H9 (cell line): Measurements from ENCODE around the gene CALCR. TPM values are rescaled to one million over a fixed set of nuclear protein-coding genes. Genes with fewer than 3 reads are reported as not detected.

Source experiments
- DNase-seq: peaks from one replicate; pipeline ENCODE4 v3.0.0-alpha.2; 2017
- H2AFZ ChIP-seq: one replicate; pipeline ENCODE4 v1.6.1; 2013; ENCODE audit warnings: mild to moderate bottlenecking, low read length, control low read depth, moderate library complexity
- H2AK5ac ChIP-seq: 2 replicates; pipeline ENCODE4 v1.6.1; 2013; ENCODE audit warnings: low read length, control low read depth, mixed read lengths; ENCODE audit not compliant: insufficient read length
- H2BK120ac ChIP-seq: one replicate; pipeline ENCODE4 v1.6.1; 2013; ENCODE audit warnings: low read depth, mild to moderate bottlenecking, low read length, control low read depth, inconsistent platforms; ENCODE audit not compliant: poor library complexity, severe bottlenecking
- H2BK12ac ChIP-seq: 2 replicates; pipeline ENCODE4 v1.6.1; 2013; ENCODE audit warnings: low read length, control low read depth, mixed read lengths, low read depth; ENCODE audit not compliant: insufficient read length
- H2BK15ac ChIP-seq: 2 replicates; pipeline ENCODE4 v1.6.1; 2013; ENCODE audit warnings: low read depth, low read length, control low read depth
- H2BK20ac ChIP-seq: one replicate; pipeline ENCODE4 v1.6.1; 2013; ENCODE audit warnings: low read depth, mild to moderate bottlenecking, low read length, control low read depth, inconsistent platforms; ENCODE audit not compliant: poor library complexity, severe bottlenecking
- H2BK5ac ChIP-seq: 2 replicates; pipeline ENCODE4 v1.6.1; 2013; ENCODE audit warnings: low read length, control low read depth, mixed read lengths; ENCODE audit not compliant: insufficient read length
- H3K14ac ChIP-seq: 2 replicates; pipeline ENCODE4 v1.6.1; 2013; ENCODE audit warnings: low read length, control low read depth; ENCODE audit not compliant: insufficient read depth
- H3K18ac ChIP-seq: 2 replicates; pipeline ENCODE4 v1.6.1; 2013; ENCODE audit warnings: low read depth, mild to moderate bottlenecking, mixed read lengths, low read length, control low read depth; ENCODE audit not compliant: insufficient read length
- H3K23ac ChIP-seq: 2 replicates; pipeline ENCODE4 v1.6.1; 2013; ENCODE audit warnings: low read length, control low read depth, mixed read lengths, low read depth; ENCODE audit not compliant: insufficient read length
- H3K23me2 ChIP-seq: 2 replicates; pipeline ENCODE4 v1.6.1; 2013; ENCODE audit warnings: low read depth, mild to moderate bottlenecking, mixed read lengths, low read length, control low read depth; ENCODE audit not compliant: insufficient read length, poor library complexity, severe bottlenecking
- H3K27ac ChIP-seq: 2 replicates; pipeline ENCODE4 v1.5.1; 2013; ENCODE audit warnings: low read length, control low read depth, mixed read lengths, low read depth; ENCODE audit not compliant: insufficient read length
- H3K27me3 ChIP-seq: 2 replicates; pipeline ENCODE4 v1.6.1; 2013; ENCODE audit warnings: low read length, control low read depth, inconsistent platforms; ENCODE audit not compliant: insufficient read depth
- H3K4ac ChIP-seq: 2 replicates; pipeline ENCODE4 v1.6.1; 2013; ENCODE audit warnings: low read depth, mild to moderate bottlenecking, control low read depth, inconsistent platforms, low read length, moderate library complexity
- H3K4me1 ChIP-seq: 2 replicates; pipeline ENCODE4 v1.6.1; 2013; ENCODE audit warnings: low read length, control low read depth, inconsistent platforms; ENCODE audit not compliant: insufficient read depth
- H3K4me2 ChIP-seq: 2 replicates; pipeline ENCODE4 v1.6.1; 2013; ENCODE audit warnings: low read length, control low read depth, mixed read lengths; ENCODE audit not compliant: insufficient read length, insufficient read depth
- H3K56ac ChIP-seq: 2 replicates; pipeline ENCODE4 v1.6.1; 2013; ENCODE audit warnings: low read depth, mild to moderate bottlenecking, mixed read lengths, low read length, control low read depth; ENCODE audit not compliant: insufficient read length
- H3K79me1 ChIP-seq: 2 replicates; pipeline ENCODE4 v1.6.1; 2013; ENCODE audit warnings: low read depth, mild to moderate bottlenecking, moderate library complexity, low read length, control low read depth, inconsistent platforms; ENCODE audit not compliant: insufficient read depth, poor library complexity, severe bottlenecking
- H3K79me2 ChIP-seq: 2 replicates; pipeline ENCODE4 v1.6.1; 2013; ENCODE audit warnings: low read length, control low read depth, inconsistent platforms; ENCODE audit not compliant: insufficient read depth
- H3K9ac ChIP-seq: 2 replicates; pipeline ENCODE4 v1.6.1; 2013; ENCODE audit warnings: low read length, control low read depth, mixed read lengths; ENCODE audit not compliant: insufficient read length; ENCODE audit errors: extremely low read depth
- H3K9me3 ChIP-seq: one replicate; pipeline ENCODE4 v1.6.1; 2013; ENCODE audit warnings: low read depth, low read length, inconsistent platforms; ENCODE audit not compliant: control insufficient read depth
- H3T11ph ChIP-seq: one replicate; pipeline ENCODE4 v1.6.1; 2013; ENCODE audit warnings: mild to moderate bottlenecking, low read length, control low read depth, inconsistent platforms
- H4K20me1 ChIP-seq: one replicate; pipeline ENCODE4 v1.6.1; 2013; ENCODE audit not compliant: control insufficient read depth, insufficient read length, insufficient read depth
- H4K5ac ChIP-seq: 2 replicates; pipeline ENCODE4 v1.6.1; 2013; ENCODE audit warnings: low read depth, mild to moderate bottlenecking, mixed read lengths, low read length, control low read depth; ENCODE audit not compliant: insufficient read length
- H4K8ac ChIP-seq: replicated peaks from 2 replicates; pipeline ENCODE4 v1.6.1; 2013; ENCODE audit warnings: low read length, control low read depth, mixed read lengths, low read depth; ENCODE audit not compliant: insufficient read length
- H4K91ac ChIP-seq: 2 replicates; pipeline ENCODE4 v1.6.1; 2013; ENCODE audit warnings: low read depth, mild to moderate bottlenecking, moderate library complexity, mixed read lengths, low read length, control low read depth; ENCODE audit not compliant: insufficient read length
- H3K27ac Mint-ChIP-seq, 3 experiments: 2 replicates in 2 of 3; 3 replicates in 1 of 3; pipeline ENCODE4 v1.8.0; 2020 to 2021; ENCODE audit warnings: mixed read lengths in 3 of 3, mild to moderate bottlenecking in 1 of 3, moderate library complexity in 1 of 3
- H3K27me3 Mint-ChIP-seq: 2 replicates; pipeline ENCODE4 v1.8.0; 2021; ENCODE audit warnings: low read depth, mild to moderate bottlenecking, moderate library complexity, mixed read lengths
- H3K36me3 Mint-ChIP-seq, 3 experiments: 2 replicates in 2 of 3; 3 replicates in 1 of 3; pipeline ENCODE4 v1.8.0; 2020 to 2021; ENCODE audit warnings: low read depth in 3 of 3, mixed read lengths in 3 of 3; ENCODE audit not compliant: insufficient read depth in 1 of 3
- H3K4me1 Mint-ChIP-seq, 2 experiments: 2 replicates each; pipeline ENCODE4 v1.8.0; 2020; ENCODE audit warnings: mixed read lengths in 2 of 2
- H3K4me3 Mint-ChIP-seq, 2 experiments: 2 replicates in 1 of 2; 3 replicates in 1 of 2; pipeline ENCODE4 v1.8.0; 2020 to 2021; ENCODE audit warnings: mild to moderate bottlenecking in 2 of 2, mixed read lengths in 2 of 2, moderate library complexity in 1 of 2
- H3K9me3 Mint-ChIP-seq, 2 experiments: 2 replicates in 1 of 2; 3 replicates in 1 of 2; pipeline ENCODE4 v1.8.0; 2020; ENCODE audit warnings: mild to moderate bottlenecking in 2 of 2, mixed read lengths in 2 of 2, moderate library complexity in 1 of 2
- CTCF ChIP-seq: fragments of 200-600 bp; sonication (generic); conservative IDR thresholded peaks from 3 replicates; pipeline ENCODE4 v1.8.0; 2021; ENCODE audit warnings: antibody characterized with exemption, mild to moderate bottlenecking
- WGBS: extraction: QIAGEN DNeasy Blood & Tissue Kit; methylation state at CpG from one replicate; pipeline ENCODE4 v1.1.7; 2013; ENCODE audit warnings: missing lambda C conversion rate, low lambda C conversion rate, mixed read lengths; ENCODE audit not compliant: insufficient read length; ENCODE audit errors: extremely low coverage; 5-methylcytosine and 5-hydroxymethylcytosine counted together
- total RNA-seq: library from RNA; stranded (reverse); gene quantifications from 2 replicates; pipeline ENCODE4 v1.2.1, GENCODE V29; 2021

Gene CALCR
- total RNA-seq, 1 experiment from 2014 or later: 0.52 TPM

DNA sequence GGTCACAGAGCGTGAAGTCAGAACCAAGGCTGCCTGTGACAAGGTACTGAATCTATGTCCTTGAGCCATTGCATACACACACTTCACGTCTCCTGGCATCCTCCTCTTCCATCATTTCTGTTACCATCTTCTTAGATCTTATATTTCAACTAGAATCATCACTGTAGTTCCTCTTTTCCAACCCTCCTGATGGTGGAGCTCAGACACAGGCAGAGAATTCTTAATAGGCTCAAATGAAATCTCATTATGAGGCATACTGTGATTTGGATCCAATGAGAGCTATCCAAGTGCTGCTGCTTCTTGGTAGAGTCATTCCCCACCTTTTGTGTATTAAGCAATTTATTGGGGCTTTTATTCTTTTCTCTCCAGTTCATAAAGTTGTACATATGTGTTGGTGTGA, 113.2 kb downstream of the CALCR start:
- H3K79me1 ChIP-seq: no peaks in the 10 kb centered on the region
- no CpG with 5 or more reads among the region's 2 CpGs for WGBS
- H3K79me2 ChIP-seq: no peaks in the 10 kb centered on the region
- H2BK120ac ChIP-seq: no peak overlapping the region
- no peak overlapping the region for H3K27ac ChIP-seq
- H3K9me3 ChIP-seq: no peaks in the 10 kb centered on the region
- no peak overlapping the region for H4K5ac ChIP-seq
- H3K23me2 ChIP-seq: no peaks in the 10 kb centered on the region
- Mint-ChIP-seq H3K4me1 (peaks cover 5 to 7% of the 10 kb centered on the region in 2 experiments; a peak in 3 of 4 replicates), H3K27ac (no peak overlapping the region), H3K9me3 (no peaks in the 10 kb centered on the region), H3K4me3 (no peak overlapping the region), H3K27me3 (no peaks in the 10 kb centered on the region), H3K36me3 (no peaks in the 10 kb centered on the region)
- no peak overlapping the region for H2AK5ac ChIP-seq
- no peak overlapping the region for H3K14ac ChIP-seq
- no peak overlapping the region for H4K91ac ChIP-seq
- H2BK12ac ChIP-seq: no peak overlapping the region
- H4K20me1 ChIP-seq: no peaks in the 10 kb centered on the region
- H3K4me2 ChIP-seq: no peak overlapping the region
- H3K27me3 ChIP-seq: no peaks in the 10 kb centered on the region
- no peak overlapping the region for H4K8ac ChIP-seq
- H3K9ac ChIP-seq: no peak overlapping the region
- no peak for DNase-seq
- H3K4ac ChIP-seq: no peak overlapping the region
- H2BK5ac ChIP-seq: no peak overlapping the region
- no peak overlapping the region for H2BK15ac ChIP-seq
- no peak overlapping the region for H3K18ac ChIP-seq
- no peaks in the 10 kb centered on the region for H3K4me1 ChIP-seq
- no peak overlapping the region for H2BK20ac ChIP-seq
- no peak overlapping the region for H2AFZ ChIP-seq
- TF ChIP-seq CTCF: peak; percentile 49; the same call in 2 of the 3 replicates
- H3T11ph ChIP-seq: no peak overlapping the region
- H3K56ac ChIP-seq: no peak overlapping the region
- no peak overlapping the region for H3K23ac ChIP-seq
